ENCODE data around the gene OAF. TPM values are rescaled to one million over a fixed set of nuclear protein-coding genes. Genes with fewer than 3 reads are reported as not detected.

OAF gene
- total and polyA plus RNA-seq, 2 of the 8 experiments (the other 6 are each of a cell fraction or from before 2014, with no cell fraction given) = 1.3 to 1.5 TPM

DNA sequence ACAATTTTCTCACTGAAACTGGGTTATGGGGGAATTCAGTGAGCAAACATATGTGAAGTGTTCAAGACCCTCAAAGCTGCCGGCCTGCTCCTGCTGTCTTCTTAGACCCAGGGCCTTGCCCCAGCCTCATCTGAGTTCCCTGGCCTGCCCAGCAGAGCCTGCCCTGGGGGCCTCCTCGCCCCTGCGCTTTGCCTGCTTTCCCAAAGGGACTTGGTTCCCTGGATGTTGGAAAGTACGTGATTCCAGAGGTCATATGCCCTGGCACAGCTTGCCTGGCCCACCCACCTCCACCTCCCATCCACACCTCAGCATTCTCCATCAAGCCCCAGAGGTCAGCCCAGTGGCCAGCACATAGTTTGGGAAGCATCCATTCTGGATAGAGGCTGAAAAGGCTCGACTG lies 15.4 kb downstream of the OAF start (continued):
- TF ChIP-seq CHD7 (IDR thresholded peaks at IDR 0.05; ENCODE audit: insufficient replicate concordance, low read length) (no peak), TEAD4 (IDR thresholded peaks at IDR 0.05; ENCODE audit: low read depth, low read length) (no peak), ASH2L (IDR thresholded peaks at IDR 0.05; ENCODE audit: low read length) (no peak), NANOG (IDR thresholded peaks at IDR 0.05; ENCODE audit: insufficient read depth, low read depth, low read length, poor library complexity, severe bottlenecking) (no peak), BCL11A (IDR thresholded peaks at IDR 0.05; ENCODE audit: low read depth in 2 of 2, low read length in 2 of 2) (no peak), MAX (IDR thresholded peaks at IDR 0.05) (no peak), CREB1 (IDR thresholded peaks at IDR 0.05) (no peak), HDAC6 (IDR thresholded peaks at IDR 0.05; ENCODE audit: low read depth, low read length) (no peak), RAD21 (IDR thresholded peaks at IDR 0.05 in 1 of 2, conservative IDR thresholded peaks at IDR 0.05 in 1 of 2; ENCODE audit: low read depth in 2 of 2, low read length in 2 of 2) (no peak), CHD1 (IDR thresholded peaks at IDR 0.05; ENCODE audit: low read depth, low read length) (no peak)

Data from H1 (cell line).